Adrenal gland (tissue), 12 donors: Measurements from ENCODE around the gene PDGFB. TPM values are rescaled to one million over a fixed set of nuclear protein-coding genes. Genes with fewer than 3 reads are reported as not detected.
A peak's percentile ranks its signal among the peaks of the same experiment; 100 is the strongest.

Experiments
- DNase-seq, 7 donors: peaks; one replicate each; pipeline ENCODE4 v3.0.0-alpha.2; 2019 to 2020
- H3K27ac ChIP-seq, 5 donors: fragments of 200-600 bp; sonication (generic) in 4 of 5; 1 replicate in 3 of 5; 2 replicates in 2 of 5; pipeline versions ENCODE4 v1.5.1 to v1.8.0; 2016 to 2020; ENCODE audit warnings: mild to moderate bottlenecking in 1 of 5
- H3K27me3 ChIP-seq: fragments of 200-600 bp; 2 replicates; pipeline ENCODE4 v1.8.0; 2021
- H3K36me3 ChIP-seq, 2 donors: fragments of 200-600 bp; replicated peaks in 1 of 2; 1 replicate in 1 of 2; 2 replicates in 1 of 2; pipeline versions ENCODE4 v1.5.1 to v1.8.0; 2018 to 2022
- H3K4me1 ChIP-seq, 2 donors: fragments of 200-600 bp; replicated peaks in 1 of 2; 1 replicate in 1 of 2; 2 replicates in 1 of 2; pipeline versions ENCODE4 v1.5.1 to v1.8.0; 2018 to 2021
- H3K4me3 ChIP-seq, 4 donors: fragments of 200-600 bp; sonication (generic) in 3 of 4; one replicate each; pipeline ENCODE4 v1.5.1; 2016 to 2018
- H3K9me3 ChIP-seq, 3 donors: fragments of 200-600 bp; sonication (generic) in 1 of 3; replicated peaks in 1 of 3; 1 replicate in 2 of 3; 2 replicates in 1 of 3; pipeline versions ENCODE4 v1.5.1 to v1.8.0; 2016 to 2021
- CTCF ChIP-seq, 6 experiments: fragments of 450-650 bp in 4 of 6; fragments of 200-600 bp in 2 of 6; sonication (generic) in 1 of 6; IDR thresholded peaks; 1 replicate in 5 of 6; 2 replicates in 1 of 6; pipeline versions ENCODE4 v1.5.1 to v1.8.0; 2016 to 2021; ENCODE audit warnings: antibody characterized with exemption in 6 of 6, mild to moderate bottlenecking in 2 of 6, moderate library complexity in 1 of 6
- POLR2A ChIP-seq, 2 donors: fragments of 450-650 bp; IDR thresholded peaks; one replicate each; pipeline ENCODE4 v1.6.1; 2017; ENCODE audit warnings: antibody characterized with exemption in 2 of 2, mild to moderate bottlenecking in 2 of 2, moderate library complexity in 1 of 2
- WGBS, 4 donors: extraction: QIAGEN DNeasy Blood & Tissue Kit in 2 of 4; methylation state at CpG; one replicate each; pipeline versions ENCODE4 v1.1.5 to v1.1.7; 2013 to 2017; 5-methylcytosine and 5-hydroxymethylcytosine counted together
- intact Hi-C, 2 donors: fragments of 100-400 bp; cut with DNase I; formaldehyde crosslinking; loops; one replicate each; pipeline versions ENCODE4 v1.14.1 to v1.15.0; 2022 to 2023
- polyA plus RNA-seq, 3 donors: library from polyadenylated mRNA; stranded (reverse); fragments of 200-250 nt in 2 of 3; fragments of 350-450 nt in 1 of 3; fragmentation: Illumina TruSeq in 1 of 3; extraction: RNeasy Lipid Tissue Mini Kit (QIAGEN cat#74804) in 1 of 3; gene quantifications; one replicate each; pipeline ENCODE4 v1.2.3, GENCODE V29; 2013 to 2014
- total RNA-seq, 9 donors: library from RNA; depleted of rRNA in 4 of 9; stranded (reverse); fragments of >200 nt in 4 of 9; fragments of 120-200 nt in 1 of 9; fragmentation: NEBNext Ultra II Directional in 1 of 9; extraction: Animal tissue kit (Norgen Biotek cat#: 25700) in 1 of 9; gene quantifications; one replicate each; pipeline versions ENCODE4 v1.1.0 to v1.2.4, GENCODE V29; 2013 to 2023
- donor health status: healthy with polysubstance abuse.
- donor health status: Bipolar disorder and iron deficiency.
- donor health status: DM: yes; HTN: yes; CAD: no.
- donor health status: DM: no; HTN: no; CAD: no.
- donor health status: DM: no; HTN: no; CAD: no.
- donor health status: DM: yes; HTN: yes; CAD: no.

PDGFB gene
- total and polyA plus RNA-seq, 12 donors: 1.8 to 10.9 (median 6.1) TPM

GRCh38 chr22:39205344-39206021, 39.3 kb downstream of the PDGFB start:
- DNase-seq: peak in 5 of 7 donors; percentile 51 to 66 (median 58)
- no peaks in the 10 kb centered on the region for H3K4me1 ChIP-seq

GRCh38 chr22:39204216-39204615, 40.6 kb downstream of the PDGFB start:
- H3K4me1 ChIP-seq: no peaks in the 10 kb centered on the region
- no peaks in the 10 kb centered on the region for H3K27me3 ChIP-seq
- no peaks in the 10 kb centered on the region for H3K9me3 ChIP-seq
- TF ChIP-seq CTCF (IDR thresholded peaks at IDR 0.05) (no peak), POLR2A (IDR thresholded peaks at IDR 0.05) (no peak)
- intact Hi-C loops: no loop called here
- H3K36me3 ChIP-seq: no peaks in the 10 kb centered on the region
- DNase-seq: no peak
- WGBS, 4 donors: 92 to 95% (median 93%) methylated on average over 6 to 8 of the region's 8 CpGs
- H3K4me3 ChIP-seq: no peak overlapping the region
- no peak overlapping the region for H3K27ac ChIP-seq

More at GRCh38 chr22:39205344-39206021, 39.3 kb downstream of the PDGFB start:
- WGBS, 4 donors: 47 to 62% (median 55%) methylated on average over 4 to 8 of the region's 8 CpGs
- Histone ChIP-seq H3K36me3 (no peaks in the 10 kb centered on the region), H3K27ac (no peak overlapping the region), H3K27me3 (no peaks in the 10 kb centered on the region), H3K4me3 (no peak overlapping the region), H3K9me3 (no peaks in the 10 kb centered on the region)
- intact Hi-C loops: no loop called here
- no peak for TF ChIP-seq CTCF (IDR thresholded peaks at IDR 0.05)
- TF ChIP-seq POLR2A (IDR thresholded peaks at IDR 0.05): no peak

GRCh38 chr22:39197578-39197977, 47.2 kb downstream of the PDGFB start:
- no peaks in the 10 kb centered on the region for H3K27me3 ChIP-seq
- no peak for DNase-seq
- TF ChIP-seq CTCF (IDR thresholded peaks at IDR 0.05) (no peak), POLR2A (IDR thresholded peaks at IDR 0.05) (no peak)
- H3K4me3 ChIP-seq: no peak overlapping the region
- intact Hi-C loops: no loop called here
- H3K27ac ChIP-seq: no peak overlapping the region
- H3K36me3 ChIP-seq: no peaks in the 10 kb centered on the region
- WGBS, 4 donors: 82 to 92% (median 86%) methylated on average over 5 of the region's 5 CpGs
- no peaks in the 10 kb centered on the region for H3K4me1 ChIP-seq
- H3K9me3 ChIP-seq: no peaks in the 10 kb centered on the region

- WGBS, 4 donors: 0 to 85% (median 60%) methylated on average over 1 of the region's 1 CpG
- intact Hi-C loops: no loop called here
- H3K9me3 ChIP-seq: no peaks in the 10 kb centered on the region
- TF ChIP-seq POLR2A (IDR thresholded peaks at IDR 0.05) (no peak), CTCF (IDR thresholded peaks at IDR 0.05) (no peak)
- no peak overlapping the region for H3K27ac ChIP-seq
- H3K27me3 ChIP-seq: no peaks in the 10 kb centered on the region
- no peaks in the 10 kb centered on the region for H3K4me1 ChIP-seq
- no peak for DNase-seq
- H3K36me3 ChIP-seq: no peaks in the 10 kb centered on the region
- no peak overlapping the region for H3K4me3 ChIP-seq
These were observed 50.7 kb downstream of the PDGFB start for GRCh38 chr22:39194098-39194497.
